Smooth muscle cell (in vitro differentiated cells): ENCODE data around the gene SIPA1L3. TPM values are rescaled to one million over a fixed set of nuclear protein-coding genes. Genes with fewer than 3 reads are reported as not detected.

ENCODE experiments used
- DNase-seq: peaks from one replicate; lab custom pipeline; 2025; ENCODE audit not compliant: unreplicated experiment; lab: John Stamatoyannopoulos, UW
- H2AFZ ChIP-seq: fragments of 200-600 bp; sonication (generic); 2 replicates; pipeline ENCODE4 v1.6.0; 2016; ENCODE audit warnings: antibody characterized with exemption, low read depth, mild to moderate bottlenecking
- H3F3A ChIP-seq: fragments of 200-600 bp; sonication (generic); 2 replicates; pipeline ENCODE4 v1.6.0; 2017; ENCODE audit warnings: antibody characterized with exemption, low read depth
- H3K27ac ChIP-seq: fragments of 200-600 bp; sonication (generic); 2 replicates; pipeline ENCODE4 v1.5.1; 2016; ENCODE audit warnings: low read depth, mild to moderate bottlenecking
- H3K27me3 ChIP-seq: fragments of 200-600 bp; sonication (generic); 2 replicates; pipeline ENCODE4 v1.6.1; 2016; ENCODE audit warnings: low read depth, mild to moderate bottlenecking
- H3K36me3 ChIP-seq: fragments of 200-600 bp; sonication (generic); 2 replicates; pipeline ENCODE4 v1.5.1; 2016; ENCODE audit warnings: low read depth
- H3K4me1 ChIP-seq: fragments of 200-600 bp; sonication (generic); 2 replicates; pipeline ENCODE4 v1.5.1; 2016; ENCODE audit warnings: low read depth
- H3K4me2 ChIP-seq: fragments of 200-600 bp; sonication (generic); 2 replicates; pipeline ENCODE4 v1.6.0; 2016; ENCODE audit warnings: mild to moderate bottlenecking
- H3K4me3 ChIP-seq: fragments of 200-600 bp; sonication (generic); 2 replicates; pipeline ENCODE4 v1.5.1; 2016; ENCODE audit warnings: mild to moderate bottlenecking
- H3K79me2 ChIP-seq: fragments of 200-600 bp; sonication (generic); 2 replicates; pipeline ENCODE4 v1.6.0; 2016; ENCODE audit warnings: low read depth, mild to moderate bottlenecking
- H3K9ac ChIP-seq: fragments of 200-600 bp; sonication (generic); 2 replicates; pipeline ENCODE4 v1.6.0; 2016; ENCODE audit warnings: low read depth
- H3K9me3 ChIP-seq: fragments of 200-600 bp; sonication (generic); replicated peaks from 2 replicates; pipeline ENCODE4 v1.5.1; 2016; ENCODE audit warnings: low read depth
- H4K20me1 ChIP-seq: fragments of 200-600 bp; sonication (generic); 2 replicates; pipeline ENCODE4 v1.6.0; 2016; ENCODE audit warnings: low read depth
- WGBS: methylation state at CpG from one replicate; pipeline ENCODE4 v1.1.7; 2016; ENCODE audit warnings: low lambda C conversion rate; 5-methylcytosine and 5-hydroxymethylcytosine counted together
- polyA plus RNA-seq: library from polyadenylated mRNA; unstranded; fragments of >200 nt; fragmentation: Nextera tagmentation; extraction: Ambion mirVana; gene quantifications from 2 replicates; pipeline ENCODE4 v1.2.1, GENCODE V29; 2016
- total RNA-seq: library from RNA; depleted of rRNA; stranded (reverse); fragments of >200 nt; gene quantifications from 2 replicates; pipeline ENCODE4 v1.2.3, GENCODE V29; 2014
- TF ChIP-seq, protein P1 (sequence below): fragments of 200-600 bp; sonication (generic); IDR thresholded peaks from 2 replicates; pipeline ENCODE4 v1.5.1; 2017; ENCODE audit warnings: borderline replicate concordance, mild to moderate bottlenecking, antibody characterized with exemption; ENCODE audit not compliant: insufficient read depth, poor library complexity, severe bottlenecking

The SIPA1L3 gene
- total and polyA plus RNA-seq, 2 experiments from 2014 or later, result 6.5 to 7.6 TPM

DNA sequence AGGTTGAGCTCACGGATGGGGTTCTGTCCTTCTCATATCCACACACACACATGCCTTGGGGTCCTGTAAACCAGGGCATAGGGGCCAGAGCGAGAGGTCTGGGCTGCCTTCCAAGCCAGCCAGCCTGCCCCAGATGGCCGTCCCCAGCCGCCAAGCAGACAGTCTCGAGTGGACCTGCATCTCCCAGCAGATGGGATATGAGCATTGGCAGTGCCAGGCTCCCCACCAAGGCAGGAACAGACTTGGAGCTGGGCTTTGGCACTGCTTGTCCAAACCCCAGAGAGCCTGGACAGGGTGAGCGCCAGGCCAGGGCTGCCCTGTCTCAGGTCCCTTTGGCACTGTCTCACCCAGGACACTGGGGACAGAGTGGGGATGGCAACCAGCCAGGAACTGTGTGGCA, 186.6 kb downstream of the SIPA1L3 start:
- H3K9me3 ChIP-seq, result no peaks in the 10 kb centered on the region
- H3K27ac ChIP-seq, result no peak overlapping the region
- no peak overlapping the region for H2AFZ ChIP-seq
- H3K4me3 ChIP-seq, result no peak overlapping the region
- no peak for DNase-seq
- WGBS, result 96% methylated on average over 6 of the region's 6 CpGs
- TF ChIP-seq, protein P1, sequence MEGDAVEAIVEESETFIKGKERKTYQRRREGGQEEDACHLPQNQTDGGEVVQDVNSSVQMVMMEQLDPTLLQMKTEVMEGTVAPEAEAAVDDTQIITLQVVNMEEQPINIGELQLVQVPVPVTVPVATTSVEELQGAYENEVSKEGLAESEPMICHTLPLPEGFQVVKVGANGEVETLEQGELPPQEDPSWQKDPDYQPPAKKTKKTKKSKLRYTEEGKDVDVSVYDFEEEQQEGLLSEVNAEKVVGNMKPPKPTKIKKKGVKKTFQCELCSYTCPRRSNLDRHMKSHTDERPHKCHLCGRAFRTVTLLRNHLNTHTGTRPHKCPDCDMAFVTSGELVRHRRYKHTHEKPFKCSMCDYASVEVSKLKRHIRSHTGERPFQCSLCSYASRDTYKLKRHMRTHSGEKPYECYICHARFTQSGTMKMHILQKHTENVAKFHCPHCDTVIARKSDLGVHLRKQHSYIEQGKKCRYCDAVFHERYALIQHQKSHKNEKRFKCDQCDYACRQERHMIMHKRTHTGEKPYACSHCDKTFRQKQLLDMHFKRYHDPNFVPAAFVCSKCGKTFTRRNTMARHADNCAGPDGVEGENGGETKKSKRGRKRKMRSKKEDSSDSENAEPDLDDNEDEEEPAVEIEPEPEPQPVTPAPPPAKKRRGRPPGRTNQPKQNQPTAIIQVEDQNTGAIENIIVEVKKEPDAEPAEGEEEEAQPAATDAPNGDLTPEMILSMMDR, result no peak
- no peaks in the 10 kb centered on the region for H3K36me3 ChIP-seq
- no peak overlapping the region for H3K9ac ChIP-seq
- no peaks in the 10 kb centered on the region for H3K27me3 ChIP-seq
- H3K79me2 ChIP-seq, result no peaks in the 10 kb centered on the region
- no peaks in the 10 kb centered on the region for H4K20me1 ChIP-seq
- H3K4me1 ChIP-seq, result no peaks in the 10 kb centered on the region
- H3F3A ChIP-seq, result no peaks in the 10 kb centered on the region
- H3K4me2 ChIP-seq, result no peak overlapping the region

DNA sequence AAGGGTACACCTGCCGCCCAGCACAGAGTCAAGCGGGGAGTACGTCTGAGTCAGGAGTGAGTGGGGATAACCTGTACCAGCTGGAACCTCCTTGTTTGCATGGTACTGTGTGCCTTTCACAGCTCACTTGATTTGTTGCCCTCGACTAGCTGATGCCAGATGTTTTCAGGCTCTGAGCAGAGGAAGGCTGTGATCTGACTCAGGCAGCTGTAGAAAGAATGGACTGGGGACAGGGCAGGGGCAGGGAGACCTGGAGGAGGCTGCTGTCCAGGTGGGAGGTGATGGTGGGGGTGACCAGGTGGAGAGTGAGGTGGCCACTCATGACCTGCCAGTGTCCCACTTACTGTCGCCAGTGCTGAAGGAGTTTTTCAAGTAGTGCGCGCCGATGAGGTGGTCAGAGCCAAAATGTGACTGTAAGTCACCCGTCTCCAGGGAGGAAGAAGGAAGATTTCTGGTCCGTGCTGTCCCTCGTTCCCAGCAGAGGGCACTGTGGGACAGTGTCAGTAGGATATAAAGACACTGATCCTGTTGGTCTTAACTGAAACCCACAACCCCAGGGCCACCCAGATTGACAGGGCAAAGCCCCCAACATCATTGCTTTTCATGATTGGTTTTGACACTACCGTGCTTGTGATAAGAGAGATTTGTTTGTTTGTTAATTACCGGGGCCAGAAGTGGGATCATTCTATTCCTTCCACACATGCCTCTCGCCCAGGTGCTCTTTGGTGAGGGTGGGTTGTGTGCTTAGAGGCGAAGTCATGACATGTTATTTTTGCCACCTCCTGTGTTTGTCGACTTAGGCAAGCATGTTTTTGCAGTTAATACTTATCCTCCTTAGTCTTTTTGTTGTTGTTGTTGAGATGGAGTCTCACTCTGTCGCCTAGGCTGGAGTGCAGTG, 188.7 kb downstream of the SIPA1L3 start:
- H3K79me2 ChIP-seq, result no peaks in the 10 kb centered on the region
- H3K27ac ChIP-seq, result no peak overlapping the region
- H3F3A ChIP-seq, result no peaks in the 10 kb centered on the region
- no peaks in the 10 kb centered on the region for H4K20me1 ChIP-seq
- no peaks in the 10 kb centered on the region for H3K27me3 ChIP-seq
- H3K4me2 ChIP-seq, result no peak overlapping the region
- DNase-seq, result peak; percentile 5
- H3K4me3 ChIP-seq, result no peak overlapping the region
- no peak overlapping the region for H2AFZ ChIP-seq
- no peak overlapping the region for H3K9ac ChIP-seq
- no peaks in the 10 kb centered on the region for H3K4me1 ChIP-seq
- WGBS, result 59% methylated on average over 16 of the region's 17 CpGs
- H3K36me3 ChIP-seq, result no peaks in the 10 kb centered on the region
- H3K9me3 ChIP-seq, result no peaks in the 10 kb centered on the region
- TF ChIP-seq, protein P1, result peak; percentile 58

DNA sequence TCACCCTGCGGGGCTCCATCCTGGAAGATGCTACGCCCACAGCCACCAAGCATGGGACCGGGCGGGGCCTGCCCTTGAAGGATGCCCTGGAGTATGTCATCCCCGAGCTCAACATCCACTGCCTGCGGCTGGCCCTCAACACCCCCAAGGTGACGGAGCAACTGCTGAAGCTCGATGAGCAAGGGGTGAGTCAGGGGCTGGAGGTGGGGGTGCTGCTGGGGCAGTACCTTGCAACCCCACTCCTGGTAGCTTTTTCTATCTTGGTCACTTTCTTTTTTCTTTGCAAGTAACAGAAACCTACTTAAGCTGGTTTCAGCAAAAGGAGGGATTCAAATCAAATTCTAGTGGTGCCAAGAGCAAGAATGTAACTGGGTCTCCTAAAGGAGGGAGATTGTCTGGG, 193.0 kb downstream of the SIPA1L3 start:
- Histone ChIP-seq H3K9ac (no peak overlapping the region), H2AFZ (no peak overlapping the region), H3K27me3 (no peaks in the 10 kb centered on the region), H3K79me2 (no peaks in the 10 kb centered on the region), H3K27ac (no peak overlapping the region), H3K4me1 (no peaks in the 10 kb centered on the region), H4K20me1 (no peaks in the 10 kb centered on the region), H3K36me3 (no peaks in the 10 kb centered on the region), H3K4me2 (no peak overlapping the region), H3K4me3 (no peak overlapping the region), H3K9me3 (no peaks in the 10 kb centered on the region), H3F3A (no peaks in the 10 kb centered on the region)
- TF ChIP-seq, protein P1, result no peak
- DNase-seq, result no peak
- WGBS, result 97% methylated on average over 8 of the region's 8 CpGs

DNA sequence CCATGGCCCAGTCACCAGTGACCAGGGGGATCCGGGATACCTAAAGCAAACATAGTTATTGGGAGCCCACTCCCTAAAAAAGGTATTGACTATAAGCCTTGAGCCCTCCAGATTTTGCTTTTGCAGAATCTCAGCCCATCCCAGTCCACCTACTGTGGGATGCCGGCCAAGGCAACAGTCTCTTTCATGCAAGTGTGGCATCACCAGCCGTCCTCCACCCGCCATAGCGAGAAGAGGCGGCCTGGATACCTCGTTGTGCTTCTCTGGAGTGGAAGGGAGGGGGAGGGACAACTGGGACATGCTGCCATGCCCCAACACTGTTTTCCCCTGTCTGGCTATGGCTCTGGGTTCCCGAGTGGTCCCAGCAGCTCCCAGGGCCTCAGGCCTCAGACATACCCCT, 193.6 kb downstream of the SIPA1L3 start:
- TF ChIP-seq, protein P1, result no peak
- no peaks in the 10 kb centered on the region for H3K9me3 ChIP-seq
- H3K4me2 ChIP-seq, result no peak overlapping the region
- no peak overlapping the region for H3K4me3 ChIP-seq
- no peaks in the 10 kb centered on the region for H3K4me1 ChIP-seq
- no peaks in the 10 kb centered on the region for H3K79me2 ChIP-seq
- DNase-seq, result no peak
- H4K20me1 ChIP-seq, result no peaks in the 10 kb centered on the region
- H2AFZ ChIP-seq, result no peak overlapping the region
- H3K9ac ChIP-seq, result no peak overlapping the region
- H3K27me3 ChIP-seq, result no peaks in the 10 kb centered on the region
- no peak overlapping the region for H3K27ac ChIP-seq
- H3K36me3 ChIP-seq, result no peaks in the 10 kb centered on the region
- WGBS, result 97% methylated on average over 8 of the region's 8 CpGs
- H3F3A ChIP-seq, result no peaks in the 10 kb centered on the region
